GM12878 (cell line): Measurements from ENCODE around the gene YAE1. TPM values are rescaled to one million over a fixed set of nuclear protein-coding genes. Genes with fewer than 3 reads are reported as not detected.

Experiments
- ATAC-seq: fragments of 200-7000 bp; cut with Tn5 transposase; 3 replicates; pipeline ENCODE4 v1.9.1; 2020; ENCODE audit warnings: mild to moderate bottlenecking, moderate library complexity
- BruUV-seq: library from RNA; stranded (reverse); fragments of 400-500 nt; replicated peaks from 2 replicates; lab custom pipeline; 2021; lab: Mats Ljungman, UMichigan
- CTCF ChIA-PET: fragments of 300-600 bp; sonication (Branson Sonifier 250); formaldehyde crosslinking; extraction: SDS; loops from one replicate; lab custom pipeline; 2021; ENCODE audit warnings: inconsistent platforms; lab: Yijun Ruan, JAX
- POLR2A ChIA-PET: fragments of 350-600 bp; formaldehyde crosslinking; extraction: SDS; loops from one replicate; lab custom pipeline; 2021; ENCODE audit warnings: inconsistent platforms; lab: Charles Lee
- RAD21 ChIA-PET: fragments of 300-600 bp; sonication (Branson Sonifier 250); formaldehyde crosslinking; loops from one replicate; lab custom pipeline; 2023; ENCODE audit warnings: antibody characterized with exemption; ENCODE audit not compliant: unreplicated experiment; lab: Charles Lee
- SMC1A ChIA-PET: fragments of 300-600 bp; sonication (Branson Sonifier 250); formaldehyde crosslinking; loops from one replicate; lab custom pipeline; 2023; ENCODE audit not compliant: unreplicated experiment, uncharacterized antibody; lab: Charles Lee
- DNase-seq: peaks from one replicate; pipeline ENCODE4 v3.0.0-alpha.2; 2011; ENCODE audit warnings: low read depth, low spot score
- FAIRE-seq: peaks from 3 replicates; lab custom pipeline; 2011; peaks lifted over from hg19 to GRCh38; lab: Jason Lieb, UNC
- H2AFZ ChIP-seq: 2 replicates; pipeline ENCODE4 v1.6.0; 2011; ENCODE audit warnings: low read depth, low read length, control low read depth; ENCODE audit not compliant: control insufficient read depth
- H3K27ac ChIP-seq: 2 replicates; pipeline ENCODE4 v1.5.1; 2011; ENCODE audit warnings: control low read depth; ENCODE audit not compliant: control insufficient read depth, insufficient read depth
- H3K27me3 ChIP-seq, 2 experiments: replicated peaks in 1 of 2; 2 replicates each; pipeline versions ENCODE4 v1.6.0 to v1.6.1; 2011; ENCODE audit warnings: low read length in 1 of 2; ENCODE audit not compliant: control insufficient read depth in 2 of 2, insufficient read depth in 2 of 2
- H3K36me3 ChIP-seq, 2 experiments: 2 replicates each; pipeline ENCODE4 v1.5.1; 2011; ENCODE audit warnings: low read length in 1 of 2; ENCODE audit not compliant: control insufficient read depth in 2 of 2, insufficient read depth in 2 of 2
- H3K4me1 ChIP-seq: 2 replicates; pipeline ENCODE4 v1.6.1; 2011; ENCODE audit warnings: mild to moderate bottlenecking, low read length, moderate library complexity, mixed read lengths; ENCODE audit not compliant: control insufficient read depth, insufficient read depth
- H3K4me2 ChIP-seq: 2 replicates; pipeline ENCODE4 v1.6.0; 2011; ENCODE audit warnings: control low read depth; ENCODE audit not compliant: control insufficient read depth, insufficient read depth
- H3K4me3 ChIP-seq: fragments of 200-600 bp; sonication (generic); 2 replicates; pipeline ENCODE4 v1.5.1; 2016
- H3K79me2 ChIP-seq: 2 replicates; pipeline ENCODE4 v1.6.0; 2011; ENCODE audit warnings: low read length; ENCODE audit not compliant: control insufficient read depth, insufficient read depth
- H3K9ac ChIP-seq: 2 replicates; pipeline ENCODE4 v1.8.0; 2011; ENCODE audit warnings: low read length, control low read depth, mixed read lengths; ENCODE audit not compliant: control insufficient read depth, insufficient read depth
- H3K9me3 ChIP-seq: replicated peaks from 3 replicates; pipeline ENCODE4 v1.5.1; 2011; ENCODE audit warnings: mild to moderate bottlenecking, low read length; ENCODE audit not compliant: control insufficient read depth, insufficient read depth
- H4K20me1 ChIP-seq: 2 replicates; pipeline ENCODE4 v1.6.0; 2011; ENCODE audit not compliant: control insufficient read depth, insufficient read depth
- CREM ChIP-seq: IDR thresholded peaks from 2 replicates; pipeline ENCODE4 v1.6.1; 2014; ENCODE audit warnings: antibody characterized with exemption, low read depth
- ETV6 ChIP-seq, 2 experiments: fragments of 450-650 bp in 1 of 2; IDR thresholded peaks in 1 of 2; conservative IDR thresholded peaks in 1 of 2; 2 replicates each; pipeline ENCODE4 v1.6.1; 2014; ENCODE audit warnings: antibody characterized with exemption in 1 of 2, borderline replicate concordance in 1 of 2, low read depth in 1 of 2, mild to moderate bottlenecking in 1 of 2, moderate library complexity in 1 of 2
- GABPA ChIP-seq: IDR thresholded peaks from 2 replicates; pipeline ENCODE4 v1.6.1; 2014; ENCODE audit warnings: antibody characterized with exemption, low read depth, mild to moderate bottlenecking, inconsistent platforms
- HDGF ChIP-seq: fragments of 450-650 bp; IDR thresholded peaks from 2 replicates; pipeline ENCODE4 v1.6.1; 2016; ENCODE audit warnings: antibody characterized with exemption
- RBBP5 ChIP-seq: fragments of 200-600 bp; sonication (generic); conservative IDR thresholded peaks from 2 replicates; pipeline ENCODE4 v1.6.1; 2016
- RUNX3 ChIP-seq: IDR thresholded peaks from 2 replicates; pipeline ENCODE4 v1.6.1; 2012; ENCODE audit warnings: low read length, inconsistent platforms
- SMAD1 ChIP-seq: fragments of 450-650 bp; IDR thresholded peaks from 2 replicates; pipeline ENCODE4 v1.6.1; 2018; ENCODE audit warnings: mild to moderate bottlenecking, low read depth; ENCODE audit not compliant: partially characterized antibody
- SUZ12 ChIP-seq: fragments of 200-600 bp; sonication (generic); IDR thresholded peaks from one replicate; pipeline ENCODE4 v1.6.1; 2018; ENCODE audit warnings: antibody characterized with exemption, mild to moderate bottlenecking; ENCODE audit not compliant: unreplicated experiment
- WGBS: methylation state at CpG from one replicate; pipeline ENCODE4 v1.1.6; 2016; ENCODE audit warnings: low lambda C conversion rate; ENCODE audit not compliant: insufficient replicate concordance, insufficient coverage; ENCODE audit errors: missing lambda C conversion rate; 5-methylcytosine and 5-hydroxymethylcytosine counted together
- in situ Hi-C: fragments of 300-500 bp; cut with MboI; formaldehyde crosslinking; loops from 9 replicates; pipeline ENCODE4 v1.14.3; 2018; ENCODE audit warnings: mixed read lengths
- intact Hi-C: fragments of 100-400 bp; cut with micrococcal nuclease; formaldehyde crosslinking; loops from one replicate; pipeline ENCODE4 v1.14.2; 2022; ENCODE audit not compliant: unreplicated experiment
- polyA plus RNA-seq, 11 experiments: library from polyadenylated mRNA; depleted of rRNA in 4 of 11; unstranded in 6 of 11; stranded (reverse) in 5 of 11; fragments of >200 nt; fragmentation: Nextera tagmentation in 4 of 11; fragmentation: Illumina TruSeq in 1 of 11; extraction: Ambion mirVana in 4 of 11; extraction: Trizol in 1 of 11; gene quantifications; 1 replicate in 1 of 11; 2 replicates in 10 of 11; pipeline versions ENCODE4 v1.2.1 to v1.2.3, GENCODE V29; 2011 to 2016; ENCODE audit warnings: inconsistent platforms in 2 of 11, missing spikeins in 2 of 11, low read depth in 1 of 11
- total RNA-seq, 4 experiments: library from RNA; depleted of rRNA in 3 of 4; stranded (reverse); fragments of >200 nt in 3 of 4; fragmentation: Illumina TruSeq in 1 of 4; extraction: Trizol in 1 of 4; gene quantifications; 2 replicates each; pipeline versions ENCODE4 v1.2.1 to v1.2.3, GENCODE V29; 2013 to 2021
- TF ChIP-seq, protein P1 (sequence below): fragments of 450-650 bp; conservative IDR thresholded peaks from 2 replicates; pipeline ENCODE4 v1.6.1; 2017; ENCODE audit warnings: mild to moderate bottlenecking, moderate library complexity

Gene YAE1
- total and polyA plus RNA-seq, 10 of the 15 experiments (the other 5 are each of a cell fraction or from before 2014, with no cell fraction given), result 13.5 to 35.8 (median 22.9) TPM

DNA sequence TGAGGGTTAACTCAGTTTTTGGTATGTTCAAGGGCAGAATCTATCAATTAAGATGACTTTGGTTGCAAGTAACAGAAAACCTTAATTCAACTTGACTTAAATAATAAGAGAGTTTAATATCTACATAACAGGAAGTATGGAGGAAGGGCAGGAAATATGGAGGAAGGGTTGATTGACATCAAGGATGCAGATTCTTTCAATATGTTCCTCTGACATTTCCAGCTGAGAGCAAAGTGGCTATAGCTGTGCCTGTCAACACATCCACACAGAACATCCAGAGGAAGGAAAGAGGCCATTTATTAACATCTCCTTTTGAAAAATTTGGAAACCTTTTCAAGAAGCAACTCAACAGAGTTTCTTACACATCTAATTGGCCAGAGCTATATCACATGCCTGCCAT is 37.7 kb downstream of the YAE1 start (continued):
- TF ChIP-seq SMAD1 (no peak), RBBP5 (no peak), ETV6 (conservative IDR thresholded peaks at IDR 0.05 in 1 of 2, IDR thresholded peaks at IDR 0.05 in 1 of 2; ENCODE audit: borderline replicate concordance in 1 of 2, low read depth in 1 of 2) (no peak), HDGF (no peak)

DNA sequence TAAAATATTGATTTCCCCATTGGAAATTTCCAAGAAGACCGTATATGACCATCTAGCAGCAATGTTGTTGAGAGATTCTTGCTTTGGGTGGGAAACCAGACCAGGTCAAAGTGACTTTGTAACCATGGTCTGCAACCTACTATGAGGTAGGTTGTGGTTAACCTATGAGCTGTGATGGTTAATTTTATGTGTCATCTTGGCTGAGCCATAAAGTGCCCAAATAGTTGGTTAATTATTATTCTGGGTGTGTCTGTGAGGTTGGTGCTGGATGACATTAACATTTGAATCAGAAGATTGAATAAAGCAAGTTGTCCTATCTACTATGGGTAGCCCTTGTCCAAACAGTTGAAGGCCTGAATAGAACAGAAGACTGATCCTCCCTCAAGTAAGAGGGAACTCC is 38.9 kb downstream of the YAE1 start:
- WGBS, result 58% methylated on average over 1 of the region's 1 CpG
- BruUV-seq, result no TSS peak
- no peak overlapping the region for H2AFZ ChIP-seq
- H3K4me1 ChIP-seq, result no peaks in the 10 kb centered on the region
- DNase-seq, result no peak
- H3K36me3 ChIP-seq, result no peaks in the 10 kb centered on the region
- no peak overlapping the region for H3K27ac ChIP-seq
- intact Hi-C loops (no loop called here), in situ Hi-C loops (no loop called here)
- H4K20me1 ChIP-seq, result no peaks in the 10 kb centered on the region
- H3K27me3 ChIP-seq, result peaks cover 0 to 4% of the 10 kb centered on the region in 2 experiments; a peak in 1 of 4 replicates
- SMC1A ChIA-PET, result interaction anchor here (0.9 to 1.5 kb wide), 8 partner anchors 10 to 24 kb away, joined by 3 to 7 read pairs (median 4); no protein-coding TSS in a partner anchor
- H3K9ac ChIP-seq, result no peak overlapping the region
- POLR2A ChIA-PET, result interaction anchor here (0.6 to 1.1 kb wide), 3 partner anchors 16 to 601 kb away, joined by 3 read pairs; no protein-coding TSS in a partner anchor
- FAIRE-seq, result no peak
- ATAC-seq, result peak; percentile 81
- no peaks in the 10 kb centered on the region for H3K9me3 ChIP-seq
- H3K79me2 ChIP-seq, result no peaks in the 10 kb centered on the region
- CTCF ChIA-PET, result interaction anchor here (2.3 kb wide), 1 partner anchor 24 kb away, joined by 8 read pairs; no protein-coding TSS in a partner anchor
- TF ChIP-seq, protein P1, sequence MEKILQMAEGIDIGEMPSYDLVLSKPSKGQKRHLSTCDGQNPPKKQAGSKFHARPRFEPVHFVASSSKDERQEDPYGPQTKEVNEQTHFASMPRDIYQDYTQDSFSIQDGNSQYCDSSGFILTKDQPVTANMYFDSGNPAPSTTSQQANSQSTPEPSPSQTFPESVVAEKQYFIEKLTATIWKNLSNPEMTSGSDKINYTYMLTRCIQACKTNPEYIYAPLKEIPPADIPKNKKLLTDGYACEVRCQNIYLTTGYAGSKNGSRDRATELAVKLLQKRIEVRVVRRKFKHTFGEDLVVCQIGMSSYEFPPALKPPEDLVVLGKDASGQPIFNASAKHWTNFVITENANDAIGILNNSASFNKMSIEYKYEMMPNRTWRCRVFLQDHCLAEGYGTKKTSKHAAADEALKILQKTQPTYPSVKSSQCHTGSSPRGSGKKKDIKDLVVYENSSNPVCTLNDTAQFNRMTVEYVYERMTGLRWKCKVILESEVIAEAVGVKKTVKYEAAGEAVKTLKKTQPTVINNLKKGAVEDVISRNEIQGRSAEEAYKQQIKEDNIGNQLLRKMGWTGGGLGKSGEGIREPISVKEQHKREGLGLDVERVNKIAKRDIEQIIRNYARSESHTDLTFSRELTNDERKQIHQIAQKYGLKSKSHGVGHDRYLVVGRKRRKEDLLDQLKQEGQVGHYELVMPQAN, result no peak
- TF ChIP-seq RUNX3, result 0 out of 2 replicates have a peak, but pooled peaks have one; percentile 31
- no peak for TF ChIP-seq SUZ12
- TF ChIP-seq GABPA, result no peak
- TF ChIP-seq CREM, result no peak
- RAD21 ChIA-PET, result interaction anchor here (0.6 to 1.5 kb wide), 3 partner anchors 25 to 495 kb away, joined by 3 to 4 read pairs (median 3); no protein-coding TSS in a partner anchor
- H3K4me3 ChIP-seq, result no peak overlapping the region
- H3K4me2 ChIP-seq, result no peak overlapping the region
